B cell (primary cell): ENCODE data around the gene AUNIP. TPM values are rescaled to one million over a fixed set of nuclear protein-coding genes. Genes with fewer than 3 reads are reported as not detected.

Source experiments
- ATAC-seq: fragments of 200-7000 bp; cut with Tn5 transposase; one replicate; pipeline ENCODE4 v1.10.0; 2021; ENCODE audit warnings: low read depth, mild to moderate bottlenecking, moderate number of reproducible peaks, moderate library complexity
- CTCF ChIA-PET: fragments of 350-600 bp; sonication (Branson Sonifier 250); formaldehyde crosslinking; loops from one replicate; lab custom pipeline; 2021; ENCODE audit warnings: antibody characterized with exemption, inconsistent platforms; lab: Charles Lee
- POLR2A ChIA-PET: fragments of 350-600 bp; sonication (Branson Sonifier 250); formaldehyde crosslinking; loops from one replicate; lab custom pipeline; 2021; ENCODE audit warnings: antibody characterized with exemption; lab: Charles Lee
- DNase-seq: peaks from one replicate; pipeline ENCODE4 v3.0.0; 2013
- H2AFZ ChIP-seq: 2 replicates; pipeline ENCODE4 v1.6.1; 2012; ENCODE audit warnings: mild to moderate bottlenecking, low read depth, low read length; ENCODE audit not compliant: insufficient read depth, poor library complexity, severe bottlenecking
- H3K27ac ChIP-seq, 2 donors: 1 replicate in 1 of 2; 2 replicates in 1 of 2; pipeline ENCODE4 v1.5.1; 2012 to 2013; ENCODE audit warnings: low read length in 2 of 2, mild to moderate bottlenecking in 2 of 2, moderate library complexity in 1 of 2
- H3K27me3 ChIP-seq, 4 experiments: fragments of 200-600 bp in 1 of 4; sonication (generic) in 1 of 4; replicated peaks in 1 of 4; 1 replicate in 2 of 4; 2 replicates in 2 of 4; pipeline versions ENCODE4 v1.6.1 to v1.7.0; 2013 to 2016; ENCODE audit warnings: low read length in 3 of 4, mild to moderate bottlenecking in 2 of 4, mixed read lengths in 1 of 4, moderate library complexity in 1 of 4; ENCODE audit not compliant: insufficient read depth in 4 of 4, control insufficient read depth in 3 of 4; ENCODE audit errors: control extremely low read depth in 1 of 4
- H3K36me3 ChIP-seq, 2 experiments: replicated peaks in 1 of 2; 1 replicate in 1 of 2; 2 replicates in 1 of 2; pipeline versions ENCODE4 v1.6.1 to v1.7.1; 2013; ENCODE audit warnings: low read length in 1 of 2; ENCODE audit not compliant: insufficient read depth in 2 of 2, control insufficient read depth in 1 of 2; ENCODE audit errors: control extremely low read depth in 1 of 2, extremely low read depth in 1 of 2
- H3K4me1 ChIP-seq, 2 donors: fragments of 200-600 bp in 1 of 2; sonication (generic) in 1 of 2; 1 replicate in 1 of 2; 2 replicates in 1 of 2; pipeline versions ENCODE4 v1.5.1 to v1.6.1; 2013 to 2017; ENCODE audit warnings: low read length in 2 of 2; ENCODE audit not compliant: control insufficient read depth in 2 of 2, insufficient read depth in 2 of 2
- H3K4me2 ChIP-seq: replicated peaks from 2 replicates; pipeline ENCODE3; 2012; ENCODE audit warnings: mild to moderate bottlenecking, low read depth, low read length; ENCODE audit not compliant: poor library complexity, severe bottlenecking
- H3K4me3 ChIP-seq, 5 experiments: fragments of 200-600 bp in 1 of 5; sonication (generic) in 1 of 5; 1 replicate in 3 of 5; 2 replicates in 2 of 5; pipeline versions ENCODE4 v1.5.1 to v1.7.0; 2011 to 2016; ENCODE audit warnings: low read length in 4 of 5, mild to moderate bottlenecking in 4 of 5, low read depth in 2 of 5, control low read depth in 1 of 5, moderate library complexity in 1 of 5; ENCODE audit not compliant: insufficient read depth in 1 of 5; ENCODE audit errors: control extremely low read depth in 1 of 5, extremely low read depth in 1 of 5
- H3K79me2 ChIP-seq: fragments of 200-600 bp; sonication (generic); one replicate; pipeline ENCODE4 v1.6.0; 2016; ENCODE audit warnings: low read length; ENCODE audit not compliant: control insufficient read depth, insufficient read depth
- H3K9ac ChIP-seq: fragments of 200-600 bp; sonication (generic); 2 replicates; pipeline ENCODE4 v1.6.1; 2017; ENCODE audit warnings: mild to moderate bottlenecking, low read length, moderate library complexity
- H3K9me3 ChIP-seq, 3 donors: one replicate each; pipeline versions ENCODE4 v1.6.1 to v1.7.1; 2013; ENCODE audit warnings: low read length in 2 of 3; ENCODE audit not compliant: control insufficient read depth in 2 of 3, insufficient read depth in 1 of 3; ENCODE audit errors: control extremely low read depth in 1 of 3
- H4K20me1 ChIP-seq: 2 replicates; pipeline ENCODE4 v1.6.0; 2012; ENCODE audit warnings: mild to moderate bottlenecking, low read length; ENCODE audit not compliant: insufficient read depth, control insufficient read depth, poor library complexity, severe bottlenecking
- H3K27ac Mint-ChIP-seq: one replicate; pipeline ENCODE4 v1.8.0; 2021; ENCODE audit warnings: mixed read lengths
- H3K27me3 Mint-ChIP-seq: one replicate; pipeline ENCODE4 v1.8.0; 2021; ENCODE audit warnings: mixed read lengths
- H3K4me1 Mint-ChIP-seq: one replicate; pipeline ENCODE4 v1.8.0; 2021; ENCODE audit warnings: mixed read lengths
- H3K4me3 Mint-ChIP-seq: one replicate; pipeline ENCODE4 v1.8.0; 2021; ENCODE audit warnings: mixed read lengths
- H3K9me3 Mint-ChIP-seq: one replicate; pipeline ENCODE4 v1.8.0; 2022; ENCODE audit warnings: mixed read lengths; ENCODE audit not compliant: insufficient read depth
- CTCF ChIP-seq: fragments of 200-600 bp; IDR thresholded peaks from one replicate; pipeline ENCODE4 v1.8.0; 2022; ENCODE audit warnings: antibody characterized with exemption, mild to moderate bottlenecking
- EZH2 ChIP-seq: IDR thresholded peaks from 2 replicates; pipeline ENCODE4 v1.6.1; 2012; ENCODE audit warnings: borderline replicate concordance, low read depth, mild to moderate bottlenecking, moderate library complexity, low read length; ENCODE audit not compliant: insufficient read depth, poor library complexity, severe bottlenecking
- WGBS: methylation state at CpG from one replicate; pipeline ENCODE4 v1.1.5; 2013; ENCODE audit warnings: missing lambda C conversion rate; ENCODE audit not compliant: insufficient coverage; 5-methylcytosine and 5-hydroxymethylcytosine counted together
- intact Hi-C: fragments of 100-400 bp; cut with micrococcal nuclease; formaldehyde crosslinking; loops from one replicate; pipeline ENCODE4 v1.10.0; 2022
- polyA plus RNA-seq: library from polyadenylated mRNA; depleted of rRNA; stranded (reverse); fragments of >200 nt; gene quantifications from 2 replicates; pipeline ENCODE4 v1.2.3, GENCODE V29; 2012
- total RNA-seq, 2 donors: library from RNA; stranded (reverse); fragments of 120-200 nt in 1 of 2; gene quantifications; 1 replicate in 1 of 2; 2 replicates in 1 of 2; pipeline versions ENCODE4 v1.2.3 to v1.2.4, GENCODE V29; 2013 to 2022

AUNIP gene
- total and polyA plus RNA-seq, 2 donors (not counting 1 experiment from before 2014, with no cell fraction given): 0.27 TPM; not detected in 1

- H3K79me2 ChIP-seq: peaks cover 5% of the 10 kb centered on the region
- TF ChIP-seq EZH2 (no peak), CTCF (no peak)
- Mint-ChIP-seq H3K27me3 (no peaks in the 10 kb centered on the region), H3K4me1 (peaks cover 14% of the 10 kb centered on the region), H3K9me3 (no peaks in the 10 kb centered on the region), H3K27ac (no peak overlapping the region), H3K4me3 (no peak overlapping the region)
- no CpG with 5 or more reads among the region's 3 CpGs for WGBS
- peaks cover 6 to 22% of the 10 kb centered on the region in 2 donors for H3K4me1 ChIP-seq
- H2AFZ ChIP-seq: no peak overlapping the region
- H3K4me3 ChIP-seq: no peak overlapping the region
- ATAC-seq (no peak), DNase-seq (no peak)
- POLR2A ChIA-PET: no interaction called here
- peaks cover 4 to 20% of the 10 kb centered on the region in 2 experiments for H3K36me3 ChIP-seq
- intact Hi-C loops: no loop called here
- H3K4me2 ChIP-seq: no peak overlapping the region
- H4K20me1 ChIP-seq: no peaks in the 10 kb centered on the region
- no peak overlapping the region for H3K27ac ChIP-seq
- no peaks in the 10 kb centered on the region for H3K27me3 ChIP-seq
- H3K9me3 ChIP-seq: no peaks in the 10 kb centered on the region
- CTCF ChIA-PET: interaction anchor here (0.6 to 3.6 kb wide), 6 partner anchors 10 to 204 kb away, joined by 3 to 20 read pairs (median 3); partner anchors contain the start of genes PAFAH2 and PAQR7
- no peak overlapping the region for H3K9ac ChIP-seq
Measured at GRCh38 chr1:25902462-25902861, 43.2 kb upstream of the AUNIP start.

- no peak overlapping the region for H3K27ac Mint-ChIP-seq
- ChIA-PET POLR2A (interaction anchor here (0.6 kb wide), 1 partner anchor 67 kb away, joined by 4 read pairs; no protein-coding TSS in a partner anchor), CTCF (interaction anchor here (0.6 to 1.3 kb wide), 5 partner anchors 95 to 1858 kb away, joined by 3 to 6 read pairs (median 3); partner anchors contain the start of gene PAFAH2)
- Histone ChIP-seq H3K4me2 (no peak overlapping the region), H3K36me3 (peaks cover 4 to 20% of the 10 kb centered on the region in 2 experiments), H3K9ac (no peak overlapping the region), H3K79me2 (peaks cover 5% of the 10 kb centered on the region), H3K4me1 (peaks cover 6 to 21% of the 10 kb centered on the region in 2 donors), H4K20me1 (no peaks in the 10 kb centered on the region), H3K27me3 (no peaks in the 10 kb centered on the region), H3K4me3 (no peak overlapping the region), H2AFZ (no peak overlapping the region), H3K27ac (no peak overlapping the region), H3K9me3 (no peaks in the 10 kb centered on the region)
- 86% methylated on average over 5 of the region's 5 CpGs for WGBS
- DNase-seq (no peak), ATAC-seq (no peak)
- intact Hi-C loops: no loop called here
- TF ChIP-seq EZH2 (no peak), CTCF (no peak)
- peaks cover 16% of the 10 kb centered on the region for H3K4me1 Mint-ChIP-seq
- H3K27me3 Mint-ChIP-seq: no peaks in the 10 kb centered on the region
- no peaks in the 10 kb centered on the region for H3K9me3 Mint-ChIP-seq
- H3K4me3 Mint-ChIP-seq: no peak overlapping the region
Measured at GRCh38 chr1:25900219-25900618, 41.0 kb upstream of the AUNIP start.
